Measurements from ENCODE around the gene WWOX. TPM values are rescaled to one million over a fixed set of nuclear protein-coding genes. Genes with fewer than 3 reads are reported as not detected.

The WWOX gene
- total and polyA plus RNA-seq, 2 donors (not counting 1 experiment from before 2014, with no cell fraction given) = 10.5 to 42.3 TPM

GRCh38 chr16:78437352-78437968, 338.0 kb downstream of the WWOX start:
- no peaks in the 10 kb centered on the region for H3K4me1 Mint-ChIP-seq
- H3K9me3 Mint-ChIP-seq (ENCODE audit: insufficient read depth) = no peaks in the 10 kb centered on the region
- no peak overlapping the region for H3K4me2 ChIP-seq (replicated peaks; ENCODE audit: low read depth, low read length, poor library complexity, severe bottlenecking)
- POLR2A ChIA-PET = no interaction called here
- CTCF ChIA-PET = interaction anchor here (0.6 to 1.1 kb wide), 3 partner anchors 20 to 189 kb away, joined by 3 read pairs; no protein-coding TSS in a partner anchor
- DNase-seq (peak; percentile 29), ATAC-seq (ENCODE audit: low read depth) (no peak)
- WGBS (ENCODE audit: insufficient coverage) = no CpG with 5 or more reads among the region's 6 CpGs
- no peaks in the 10 kb centered on the region for H3K9me3 ChIP-seq (ENCODE audit: control extremely low read depth in 1 of 3, control insufficient read depth in 2 of 3, insufficient read depth in 1 of 3, low read length in 2 of 3)
- no peak overlapping the region for H2AFZ ChIP-seq (ENCODE audit: insufficient read depth, low read depth, low read length, poor library complexity, severe bottlenecking)
- H3K27me3 Mint-ChIP-seq = no peaks in the 10 kb centered on the region
- no peak overlapping the region for H3K9ac ChIP-seq (ENCODE audit: low read length)
- H3K27me3 ChIP-seq (replicated peaks in 1 of 4; ENCODE audit: control extremely low read depth in 1 of 4, control insufficient read depth in 3 of 4, insufficient read depth in 4 of 4, low read length in 3 of 4) = no peaks in the 10 kb centered on the region
- intact Hi-C loops (cut with micrococcal nuclease) = no loop called here
- H3K36me3 ChIP-seq (replicated peaks in 1 of 2; ENCODE audit: control extremely low read depth in 1 of 2, control insufficient read depth in 1 of 2, extremely low read depth in 1 of 2, insufficient read depth in 2 of 2, low read length in 1 of 2) = no peaks in the 10 kb centered on the region
- no peaks in the 10 kb centered on the region for H3K79me2 ChIP-seq (ENCODE audit: control insufficient read depth, insufficient read depth, low read length)
- no peak overlapping the region for H3K4me3 ChIP-seq (ENCODE audit: control extremely low read depth in 1 of 5, extremely low read depth in 1 of 5, insufficient read depth in 1 of 5, low read depth in 2 of 5, low read length in 4 of 5)
- H3K27ac Mint-ChIP-seq = no peak overlapping the region
- no peaks in the 10 kb centered on the region for H4K20me1 ChIP-seq (ENCODE audit: control insufficient read depth, insufficient read depth, low read length, poor library complexity, severe bottlenecking)
- TF ChIP-seq CTCF (IDR thresholded peaks at IDR 0.05) (peak; percentile 97), EZH2 (IDR thresholded peaks at IDR 0.05; ENCODE audit: borderline replicate concordance, insufficient read depth, low read depth, low read length, poor library complexity, severe bottlenecking) (no peak)
- no peak overlapping the region for H3K27ac ChIP-seq (ENCODE audit: low read length in 2 of 2)
- no peak overlapping the region for H3K4me3 Mint-ChIP-seq
- H3K4me1 ChIP-seq (ENCODE audit: control insufficient read depth in 2 of 2, insufficient read depth in 2 of 2, low read length in 2 of 2) = no peaks in the 10 kb centered on the region

DNA sequence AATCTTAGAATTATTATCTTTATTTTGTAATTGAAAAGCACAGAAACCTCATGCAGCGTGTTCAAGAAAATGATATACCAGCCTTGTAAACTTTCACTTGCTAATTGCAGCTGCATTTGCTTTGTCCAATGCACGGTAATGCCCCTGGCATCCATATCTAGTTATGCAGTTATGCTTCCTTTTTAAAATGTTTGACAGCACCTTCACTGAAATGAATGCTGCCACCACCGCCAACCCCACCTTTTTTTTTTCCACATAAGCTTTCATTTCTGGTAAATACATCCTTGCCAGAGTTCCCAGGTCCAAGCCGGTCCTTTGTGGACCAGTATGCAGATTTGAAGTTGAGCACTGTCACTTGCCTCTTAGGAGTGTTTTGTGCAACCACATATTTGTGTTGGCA, 338.8 kb downstream of the WWOX start:
- H3K9me3 ChIP-seq (ENCODE audit: control extremely low read depth in 1 of 3, control insufficient read depth in 2 of 3, insufficient read depth in 1 of 3, low read length in 2 of 3) = no peaks in the 10 kb centered on the region
- no peaks in the 10 kb centered on the region for H3K4me1 Mint-ChIP-seq
- no peaks in the 10 kb centered on the region for H3K27me3 ChIP-seq (replicated peaks in 1 of 4; ENCODE audit: control extremely low read depth in 1 of 4, control insufficient read depth in 3 of 4, insufficient read depth in 4 of 4, low read length in 3 of 4)
- no peak overlapping the region for H3K27ac Mint-ChIP-seq
- TF ChIP-seq EZH2 (IDR thresholded peaks at IDR 0.05; ENCODE audit: borderline replicate concordance, insufficient read depth, low read depth, low read length, poor library complexity, severe bottlenecking) (no peak), CTCF (IDR thresholded peaks at IDR 0.05) (no peak)
- ATAC-seq (ENCODE audit: low read depth) (no peak), DNase-seq (no peak)
- H3K27ac ChIP-seq (ENCODE audit: low read length in 2 of 2) = no peak overlapping the region
- no peaks in the 10 kb centered on the region for H3K36me3 ChIP-seq (replicated peaks in 1 of 2; ENCODE audit: control extremely low read depth in 1 of 2, control insufficient read depth in 1 of 2, extremely low read depth in 1 of 2, insufficient read depth in 2 of 2, low read length in 1 of 2)
- H3K4me3 ChIP-seq (ENCODE audit: control extremely low read depth in 1 of 5, extremely low read depth in 1 of 5, insufficient read depth in 1 of 5, low read depth in 2 of 5, low read length in 4 of 5) = no peak overlapping the region
- H3K79me2 ChIP-seq (ENCODE audit: control insufficient read depth, insufficient read depth, low read length) = no peaks in the 10 kb centered on the region
- WGBS (ENCODE audit: insufficient coverage) = 96% methylated on average over 2 of the region's 4 CpGs
- H3K4me1 ChIP-seq (ENCODE audit: control insufficient read depth in 2 of 2, insufficient read depth in 2 of 2, low read length in 2 of 2) = no peaks in the 10 kb centered on the region
- ChIA-PET CTCF (interaction anchor here (0.6 to 1.8 kb wide), 4 partner anchors 10 to 189 kb away, joined by 3 to 7 read pairs (median 3); no protein-coding TSS in a partner anchor), POLR2A (no interaction called here)
- H2AFZ ChIP-seq (ENCODE audit: insufficient read depth, low read depth, low read length, poor library complexity, severe bottlenecking) = no peak overlapping the region
- no peak overlapping the region for H3K4me2 ChIP-seq (replicated peaks; ENCODE audit: low read depth, low read length, poor library complexity, severe bottlenecking)
- no peak overlapping the region for H3K9ac ChIP-seq (ENCODE audit: low read length)
- H3K27me3 Mint-ChIP-seq = no peaks in the 10 kb centered on the region
- intact Hi-C loops (cut with micrococcal nuclease) = no loop called here
- no peak overlapping the region for H3K4me3 Mint-ChIP-seq
- no peaks in the 10 kb centered on the region for H4K20me1 ChIP-seq (ENCODE audit: control insufficient read depth, insufficient read depth, low read length, poor library complexity, severe bottlenecking)
- H3K9me3 Mint-ChIP-seq (ENCODE audit: insufficient read depth) = no peaks in the 10 kb centered on the region
